HepG2 (cell line): Measurements from ENCODE around the gene KRT17. TPM values are rescaled to one million over a fixed set of nuclear protein-coding genes. Genes with fewer than 3 reads are reported as not detected.

ENCODE experiments used
- ATAC-seq: fragments of 200-7000 bp; cut with Tn5 transposase; 3 replicates; pipeline ENCODE4 v1.9.1; 2020; ENCODE audit warnings: mild to moderate bottlenecking, moderate library complexity
- BruUV-seq: library from RNA; stranded (reverse); fragments of 400-500 nt; replicated peaks from 2 replicates; lab custom pipeline; 2021; lab: Mats Ljungman, UMichigan
- CTCF ChIA-PET: fragments of 300-600 bp; formaldehyde crosslinking; extraction: SDS; loops from one replicate; lab custom pipeline; 2021; ENCODE audit warnings: low total read pairs, inconsistent platforms, low intra/inter-chr PET ratio; lab: Yijun Ruan, JAX
- POLR2A ChIA-PET: fragments of 350-600 bp; sonication (Branson Sonifier 250); formaldehyde crosslinking; loops from one replicate; lab custom pipeline; 2020; ENCODE audit warnings: antibody characterized with exemption, inconsistent platforms; lab: Yijun Ruan, JAX
- DNase-seq: peaks from one replicate; pipeline ENCODE4 v3.0.0-alpha.2; 2015; ENCODE audit warnings: low spot score
- FAIRE-seq: peaks from 3 replicates; lab custom pipeline; 2011; peaks lifted over from hg19 to GRCh38; lab: Jason Lieb, UNC
- H2AFZ ChIP-seq: one replicate; pipeline ENCODE4 v1.6.1; 2011; ENCODE audit warnings: low read length, inconsistent platforms
- H3K27ac ChIP-seq: fragments of 300-600 bp; 3 replicates; pipeline ENCODE4 v1.8.0; 2011; ENCODE audit warnings: mixed run types, mild to moderate bottlenecking, mixed read lengths, low read length, inconsistent platforms; ENCODE audit not compliant: insufficient read depth; ENCODE audit errors: extremely low read length
- H3K27me3 ChIP-seq, 2 experiments: fragments of 200-600 bp in 1 of 2; 2 replicates in 1 of 2; 3 replicates in 1 of 2; pipeline versions ENCODE4 v1.6.0 to v1.8.0; 2011; ENCODE audit warnings: low read length in 2 of 2, mild to moderate bottlenecking in 2 of 2, moderate library complexity in 2 of 2, inconsistent platforms in 1 of 2; ENCODE audit not compliant: insufficient read depth in 2 of 2, control insufficient read depth in 1 of 2
- H3K36me3 ChIP-seq, 2 experiments: fragments of 200-600 bp in 1 of 2; replicated peaks in 1 of 2; 2 replicates in 1 of 2; 3 replicates in 1 of 2; pipeline versions ENCODE4 v1.5.1 to v1.8.0; 2011; ENCODE audit warnings: low read length in 2 of 2, inconsistent platforms in 1 of 2; ENCODE audit not compliant: insufficient read depth in 2 of 2, control insufficient read depth in 1 of 2
- H3K4me1 ChIP-seq: 2 replicates; pipeline ENCODE4 v1.5.1; 2012; ENCODE audit warnings: low read length, inconsistent platforms; ENCODE audit not compliant: insufficient read depth
- H3K4me2 ChIP-seq: 2 replicates; pipeline ENCODE4 v1.6.0; 2011; ENCODE audit warnings: low read depth, low read length, inconsistent platforms
- H3K4me3 ChIP-seq, 3 experiments: fragments of 200-600 bp in 1 of 3; sonication (generic), shearing (Covaris generic) in 1 of 3; replicated peaks in 1 of 3; 2 replicates each; pipeline ENCODE4 v1.5.1; 2011 to 2016; ENCODE audit warnings: low read length in 3 of 3, inconsistent platforms in 2 of 3, low read depth in 2 of 3, mild to moderate bottlenecking in 2 of 3, control low read depth in 1 of 3, mixed read lengths in 1 of 3; ENCODE audit not compliant: insufficient read depth in 1 of 3
- H3K79me2 ChIP-seq: one replicate; pipeline ENCODE4 v1.6.1; 2011; ENCODE audit warnings: low read length, inconsistent platforms; ENCODE audit not compliant: insufficient read depth
- H3K9ac ChIP-seq: 2 replicates; pipeline ENCODE4 v1.6.0; 2011; ENCODE audit warnings: mild to moderate bottlenecking, low read depth, low read length, inconsistent platforms; ENCODE audit not compliant: insufficient read depth
- H3K9me3 ChIP-seq: 2 replicates; pipeline ENCODE4 v1.5.1; 2012; ENCODE audit warnings: mild to moderate bottlenecking, low read length
- H4K20me1 ChIP-seq: 2 replicates; pipeline ENCODE4 v1.6.0; 2011; ENCODE audit warnings: inconsistent platforms, mild to moderate bottlenecking, low read length, moderate library complexity; ENCODE audit not compliant: insufficient read depth
- CBX1 ChIP-seq: IDR thresholded peaks from one replicate; pipeline ENCODE4 v1.6.1; 2016; ENCODE audit warnings: antibody characterized with exemption, low read depth
- CBX2 ChIP-seq, 2 experiments: fragments of 200-600 bp in 1 of 2; sonication (generic); formaldehyde crosslinking in 1 of 2; IDR thresholded peaks; 2 replicates each; pipeline versions ENCODE4 v1.7.0 to v1.8.1; 2018 to 2022; ENCODE audit warnings: low read depth in 2 of 2, low read length in 1 of 2, mild to moderate bottlenecking in 1 of 2, missing genetic modification reagents in 1 of 2
- CBX5 ChIP-seq: sonication (generic); formaldehyde crosslinking; IDR thresholded peaks from 2 replicates; pipeline ENCODE4 v1.4.0; 2020; ENCODE audit warnings: missing genetic modification reagents, borderline replicate concordance
- DNMT1 ChIP-seq: sonication (generic); formaldehyde crosslinking; IDR thresholded peaks from 2 replicates; pipeline ENCODE4 v1.5.1; 2020; ENCODE audit warnings: mild to moderate bottlenecking, missing genetic modification reagents
- HMGA1 ChIP-seq: sonication (generic); formaldehyde crosslinking; conservative IDR thresholded peaks from 2 replicates; pipeline ENCODE4 v1.4.0; 2020; ENCODE audit warnings: missing genetic modification reagents
- IKZF1 ChIP-seq: fragments of 450-650 bp; IDR thresholded peaks from 2 replicates; pipeline ENCODE4 v1.7.1; 2016
- ZIK1 ChIP-seq: sonication (generic); formaldehyde crosslinking; IDR thresholded peaks from 2 replicates; pipeline ENCODE4 v1.5.0; 2020; ENCODE audit warnings: mild to moderate bottlenecking, low read depth, missing genetic modification reagents, borderline replicate concordance
- ZNF552 ChIP-seq: sonication (generic); formaldehyde crosslinking; IDR thresholded peaks from 2 replicates; pipeline ENCODE4 v1.9.0; 2022; ENCODE audit warnings: missing genetic modification reagents, mild to moderate bottlenecking, borderline replicate concordance
- WGBS: methylation state at CpG from one replicate; pipeline ENCODE4 v1.1.6; 2017; ENCODE audit warnings: low lambda C conversion rate; 5-methylcytosine and 5-hydroxymethylcytosine counted together
- in situ Hi-C: cut with HindIII; loops from 2 replicates; pipeline ENCODE4 v1.10.0; 2017; ENCODE audit warnings: low pct_unique_long_range_greater_than_20kb; ENCODE audit not compliant: extremely low pct_ligation_motif_present
- intact Hi-C: fragments of 100-400 bp; cut with micrococcal nuclease; formaldehyde crosslinking; loops from one replicate; pipeline ENCODE4 v1.10.0; 2022; ENCODE audit not compliant: unreplicated experiment
- polyA plus RNA-seq, 8 experiments: library from polyadenylated mRNA; depleted of rRNA in 3 of 8; stranded (reverse) in 7 of 8; unstranded in 1 of 8; fragments of >200 nt; fragmentation: Illumina TruSeq in 4 of 8; extraction: Trizol in 4 of 8; gene quantifications; 2 replicates each; pipeline versions ENCODE4 v1.2.1 to v1.2.3, GENCODE V29; 2011 to 2016; ENCODE audit warnings: low read depth in 4 of 8, missing spikeins in 1 of 8, mixed read lengths in 1 of 8; ENCODE audit not compliant: insufficient read depth in 1 of 8
- total RNA-seq, 5 experiments: library from RNA; depleted of rRNA; stranded (reverse); fragments of >200 nt; fragmentation: Illumina TruSeq; extraction: Trizol; gene quantifications; 2 replicates each; pipeline ENCODE4 v1.2.3, GENCODE V29; 2016; ENCODE audit warnings: low read depth in 1 of 5
- TF ChIP-seq, protein P1 (sequence below): sonication (generic); formaldehyde crosslinking; IDR thresholded peaks from 2 replicates; pipeline ENCODE4 v1.5.1; 2020; ENCODE audit warnings: missing genetic modification reagents, mild to moderate bottlenecking, borderline replicate concordance
- TF ChIP-seq, protein P2 (sequence below): sonication (generic); formaldehyde crosslinking; IDR thresholded peaks from 2 replicates; pipeline ENCODE4 v1.5.0; 2020; ENCODE audit warnings: mild to moderate bottlenecking, missing genetic modification reagents, borderline replicate concordance
- TF ChIP-seq, protein P3 (sequence below): sonication (generic); formaldehyde crosslinking; IDR thresholded peaks from 2 replicates; pipeline ENCODE4 v1.4.0; 2020; ENCODE audit warnings: missing genetic modification reagents, mild to moderate bottlenecking, borderline replicate concordance

Gene KRT17
- total and polyA plus RNA-seq, 2 of the 13 experiments (the other 11 are each of a cell fraction or from before 2014, with no cell fraction given) = 0.38 to 0.82 TPM

DNA sequence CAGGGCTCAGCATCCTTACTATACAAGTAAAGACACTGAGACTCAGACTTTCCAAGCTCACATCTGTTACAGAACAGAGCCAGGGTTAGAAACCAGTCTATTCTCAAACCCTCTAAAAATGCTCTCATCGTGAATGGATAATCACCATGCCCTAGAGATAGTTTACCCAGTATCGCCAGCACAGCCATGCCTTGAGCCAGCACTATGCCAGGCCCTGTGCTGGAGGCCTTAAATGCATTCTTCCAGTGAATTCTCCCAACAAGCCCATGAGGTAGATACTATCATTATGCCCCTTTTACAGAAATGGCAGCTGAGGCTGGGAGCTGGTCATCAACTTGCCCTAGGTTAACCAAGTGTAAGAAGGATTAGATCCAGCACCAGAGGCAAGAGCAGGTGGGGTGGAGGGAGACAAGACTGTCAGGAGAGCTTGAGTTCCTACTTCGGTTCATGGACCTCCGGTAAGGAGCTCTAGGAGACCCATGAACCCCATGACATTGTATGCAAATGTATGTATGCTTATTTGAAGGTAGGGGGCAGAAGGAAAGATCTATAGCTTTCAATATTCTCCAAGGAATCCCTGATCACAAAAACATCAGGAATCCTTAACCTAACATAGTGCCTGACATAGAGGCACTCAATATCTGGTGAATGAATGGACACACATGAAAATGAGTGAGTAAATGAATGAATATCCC lies 42.9 kb downstream of the KRT17 start:
- no TSS peak for BruUV-seq
- no peaks in the 10 kb centered on the region for H3K4me1 ChIP-seq
- H3K4me3 ChIP-seq = no peak overlapping the region
- H3K9me3 ChIP-seq = no peaks in the 10 kb centered on the region
- no peaks in the 10 kb centered on the region for H3K79me2 ChIP-seq
- no peak overlapping the region for H3K9ac ChIP-seq
- ChIA-PET POLR2A (no interaction called here), CTCF (interaction anchor here (2.1 kb wide), 1 partner anchor 66 kb away, joined by 6 read pairs; no protein-coding TSS in a partner anchor)
- WGBS = 33% methylated on average over 4 of the region's 4 CpGs
- no peak overlapping the region for H2AFZ ChIP-seq
- in situ Hi-C loops (no loop called here), intact Hi-C loops (no loop called here)
- FAIRE-seq (no peak), ATAC-seq (no peak), DNase-seq (no peak)
- no peaks in the 10 kb centered on the region for H3K36me3 ChIP-seq
- H4K20me1 ChIP-seq = no peaks in the 10 kb centered on the region
- no peak overlapping the region for H3K27ac ChIP-seq
- no peak overlapping the region for H3K4me2 ChIP-seq
- H3K27me3 ChIP-seq = peaks cover 3 to 7% of the 10 kb centered on the region in 2 experiments; a peak in 2 of 5 replicates
- TF ChIP-seq IKZF1 (no peak), HMGA1 (CRISPR knock-in tag) (no peak), CBX1 (no peak), CBX2 (IDR thresholded peaks at IDR 0.05; ENCODE audit: low read depth, low read length) (no peak), CBX2 (CRISPR knock-in tag; IDR thresholded peaks at IDR 0.05; ENCODE audit: low read depth) (no peak), CBX5 (CRISPR knock-in tag) (no peak), ZNF552 (CRISPR knock-in tag) (no peak), ZIK1 (CRISPR knock-in tag) (no peak), DNMT1 (CRISPR knock-in tag) (no peak)
- TF ChIP-seq, protein P1, sequence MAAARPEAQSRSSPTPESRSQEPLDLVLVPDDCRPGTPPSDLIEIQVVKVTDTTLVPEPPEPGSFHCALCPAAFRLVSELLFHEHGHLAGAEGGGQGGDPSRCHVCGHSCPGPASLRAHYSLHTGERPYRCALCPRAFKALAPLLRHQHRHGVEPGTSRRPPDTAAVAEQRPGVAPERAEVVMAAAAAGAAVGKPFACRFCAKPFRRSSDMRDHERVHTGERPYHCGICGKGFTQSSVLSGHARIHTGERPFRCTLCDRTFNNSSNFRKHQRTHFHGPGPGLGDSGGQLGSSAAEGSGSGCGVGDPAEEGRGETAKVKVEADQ (CRISPR knock-in tag) = no peak
- TF ChIP-seq, protein P2, sequence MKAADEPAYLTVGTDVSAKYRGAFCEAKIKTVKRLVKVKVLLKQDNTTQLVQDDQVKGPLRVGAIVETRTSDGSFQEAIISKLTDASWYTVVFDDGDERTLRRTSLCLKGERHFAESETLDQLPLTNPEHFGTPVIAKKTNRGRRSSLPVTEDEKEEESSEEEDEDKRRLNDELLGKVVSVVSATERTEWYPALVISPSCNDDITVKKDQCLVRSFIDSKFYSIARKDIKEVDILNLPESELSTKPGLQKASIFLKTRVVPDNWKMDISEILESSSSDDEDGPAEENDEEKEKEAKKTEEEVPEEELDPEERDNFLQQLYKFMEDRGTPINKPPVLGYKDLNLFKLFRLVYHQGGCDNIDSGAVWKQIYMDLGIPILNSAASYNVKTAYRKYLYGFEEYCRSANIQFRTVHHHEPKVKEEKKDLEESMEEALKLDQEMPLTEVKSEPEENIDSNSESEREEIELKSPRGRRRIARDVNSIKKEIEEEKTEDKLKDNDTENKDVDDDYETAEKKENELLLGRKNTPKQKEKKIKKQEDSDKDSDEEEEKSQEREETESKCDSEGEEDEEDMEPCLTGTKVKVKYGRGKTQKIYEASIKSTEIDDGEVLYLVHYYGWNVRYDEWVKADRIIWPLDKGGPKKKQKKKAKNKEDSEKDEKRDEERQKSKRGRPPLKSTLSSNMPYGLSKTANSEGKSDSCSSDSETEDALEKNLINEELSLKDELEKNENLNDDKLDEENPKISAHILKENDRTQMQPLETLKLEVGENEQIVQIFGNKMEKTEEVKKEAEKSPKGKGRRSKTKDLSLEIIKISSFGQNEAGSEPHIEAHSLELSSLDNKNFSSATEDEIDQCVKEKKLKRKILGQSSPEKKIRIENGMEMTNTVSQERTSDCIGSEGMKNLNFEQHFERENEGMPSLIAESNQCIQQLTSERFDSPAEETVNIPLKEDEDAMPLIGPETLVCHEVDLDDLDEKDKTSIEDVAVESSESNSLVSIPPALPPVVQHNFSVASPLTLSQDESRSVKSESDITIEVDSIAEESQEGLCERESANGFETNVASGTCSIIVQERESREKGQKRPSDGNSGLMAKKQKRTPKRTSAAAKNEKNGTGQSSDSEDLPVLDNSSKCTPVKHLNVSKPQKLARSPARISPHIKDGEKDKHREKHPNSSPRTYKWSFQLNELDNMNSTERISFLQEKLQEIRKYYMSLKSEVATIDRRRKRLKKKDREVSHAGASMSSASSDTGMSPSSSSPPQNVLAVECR (CRISPR knock-in tag) = no peak
- TF ChIP-seq, protein P3, sequence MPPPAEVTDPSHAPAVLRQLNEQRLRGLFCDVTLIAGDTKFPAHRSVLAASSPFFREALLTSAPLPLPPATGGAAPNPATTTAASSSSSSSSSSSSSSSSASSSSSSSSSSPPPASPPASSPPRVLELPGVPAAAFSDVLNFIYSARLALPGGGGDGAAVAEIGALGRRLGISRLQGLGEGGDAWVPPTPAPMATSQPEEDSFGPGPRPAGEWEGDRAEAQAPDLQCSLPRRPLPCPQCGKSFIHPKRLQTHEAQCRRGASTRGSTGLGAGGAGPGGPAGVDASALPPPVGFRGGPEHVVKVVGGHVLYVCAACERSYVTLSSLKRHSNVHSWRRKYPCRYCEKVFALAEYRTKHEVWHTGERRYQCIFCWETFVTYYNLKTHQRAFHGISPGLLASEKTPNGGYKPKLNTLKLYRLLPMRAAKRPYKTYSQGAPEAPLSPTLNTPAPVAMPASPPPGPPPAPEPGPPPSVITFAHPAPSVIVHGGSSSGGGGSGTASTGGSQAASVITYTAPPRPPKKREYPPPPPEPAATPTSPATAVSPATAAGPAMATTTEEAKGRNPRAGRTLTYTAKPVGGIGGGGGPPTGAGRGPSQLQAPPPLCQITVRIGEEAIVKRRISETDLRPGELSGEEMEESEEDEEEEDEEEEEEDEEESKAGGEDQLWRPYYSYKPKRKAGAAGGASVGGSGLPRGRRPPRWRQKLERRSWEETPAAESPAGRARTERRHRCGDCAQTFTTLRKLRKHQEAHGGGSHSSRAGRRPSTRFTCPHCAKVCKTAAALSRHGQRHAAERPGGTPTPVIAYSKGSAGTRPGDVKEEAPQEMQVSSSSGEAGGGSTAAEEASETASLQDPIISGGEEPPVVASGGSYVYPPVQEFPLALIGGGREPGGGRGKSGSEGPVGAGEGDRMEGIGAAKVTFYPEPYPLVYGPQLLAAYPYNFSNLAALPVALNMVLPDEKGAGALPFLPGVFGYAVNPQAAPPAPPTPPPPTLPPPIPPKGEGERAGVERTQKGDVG = no peak
